Suprapubic skin (tissue), 4 donors: ENCODE data around the gene DOCK8. TPM values are rescaled to one million over a fixed set of nuclear protein-coding genes. Genes with fewer than 3 reads are reported as not detected.

ENCODE experiments used
- DNase-seq, 2 donors: peaks; one replicate each; pipeline ENCODE4 v3.0.0-alpha.2; 2019; ENCODE audit warnings: low spot score in 2 of 2
- H3K27ac ChIP-seq: fragments of 200-600 bp; sonication (generic); one replicate; pipeline ENCODE4 v1.5.1; 2019
- H3K27me3 ChIP-seq: fragments of 200-600 bp; sonication (generic); one replicate; pipeline ENCODE4 v1.5.1; 2019
- H3K36me3 ChIP-seq: fragments of 200-600 bp; sonication (generic); one replicate; pipeline ENCODE4 v1.5.1; 2019
- H3K4me1 ChIP-seq: fragments of 200-600 bp; sonication (generic); one replicate; pipeline ENCODE4 v1.5.1; 2019
- H3K4me3 ChIP-seq: fragments of 200-600 bp; sonication (generic); one replicate; pipeline ENCODE4 v1.5.1; 2019; ENCODE audit warnings: mild to moderate bottlenecking
- H3K9me3 ChIP-seq: fragments of 200-600 bp; sonication (generic); one replicate; pipeline ENCODE4 v1.5.1; 2019
- CTCF ChIP-seq, 2 donors: fragments of 200-600 bp in 1 of 2; fragments of 450-650 bp in 1 of 2; sonication (generic) in 1 of 2; IDR thresholded peaks; one replicate each; pipeline ENCODE4 v1.5.1; 2016 to 2019; ENCODE audit warnings: antibody characterized with exemption in 2 of 2, mild to moderate bottlenecking in 1 of 2, moderate library complexity in 1 of 2
- EP300 ChIP-seq: sonication (generic); formaldehyde crosslinking; IDR thresholded peaks from one replicate; pipeline ENCODE4 v1.6.1; 2017; ENCODE audit warnings: antibody characterized with exemption
- POLR2A ChIP-seq, 2 donors: fragments of 450-650 bp; IDR thresholded peaks; one replicate each; pipeline ENCODE4 v1.6.1; 2017; ENCODE audit warnings: antibody characterized with exemption in 2 of 2, mild to moderate bottlenecking in 2 of 2, moderate library complexity in 2 of 2
- POLR2AphosphoS5 ChIP-seq, 3 donors: sonication (generic); formaldehyde crosslinking; IDR thresholded peaks; one replicate each; pipeline ENCODE4 v1.6.1; 2017; ENCODE audit warnings: antibody characterized with exemption in 3 of 3
- WGBS: methylation state at CpG from one replicate; pipeline ENCODE4 v1.1.5; 2018; 5-methylcytosine and 5-hydroxymethylcytosine counted together
- total RNA-seq, 4 donors: library from RNA; depleted of rRNA; stranded (reverse); fragments of >200 nt; gene quantifications; one replicate each; pipeline ENCODE4 v1.1.0, GENCODE V29; 2016

The DOCK8 gene
- total RNA-seq, 4 donors from 2014 or later: 4.1 to 13.3 (median 10.3) TPM

- H3K9me3 ChIP-seq: no peaks in the 10 kb centered on the region
- H3K4me1 ChIP-seq: no peaks in the 10 kb centered on the region
- H3K27me3 ChIP-seq: no peaks in the 10 kb centered on the region
- no peak overlapping the region for H3K27ac ChIP-seq
- WGBS: 94% methylated on average over 3 of the region's 3 CpGs
- H3K4me3 ChIP-seq: no peak overlapping the region
- DNase-seq: no peak
- peaks cover 7% of the 10 kb centered on the region for H3K36me3 ChIP-seq
- TF ChIP-seq POLR2AphosphoS5 (IDR thresholded peaks at IDR 0.05) (no peak), CTCF (IDR thresholded peaks at IDR 0.05) (no peak), POLR2A (IDR thresholded peaks at IDR 0.05) (no peak), EP300 (no peak)
Measured at GRCh38 chr9:396396-396795, 181.7 kb downstream of the DOCK8 start.

- TF ChIP-seq CTCF (IDR thresholded peaks at IDR 0.05) (no peak), EP300 (no peak), POLR2A (IDR thresholded peaks at IDR 0.05) (no peak)
- Histone ChIP-seq H3K27me3 (no peaks in the 10 kb centered on the region), H3K36me3 (peaks cover 7% of the 10 kb centered on the region), H3K27ac (no peak overlapping the region), H3K4me3 (no peak overlapping the region), H3K9me3 (no peaks in the 10 kb centered on the region), H3K4me1 (no peaks in the 10 kb centered on the region)
- DNase-seq: no peak
- WGBS: 83% methylated on average over 5 of the region's 5 CpGs
Measured at GRCh38 chr9:398085-398484, 183.4 kb downstream of the DOCK8 start.

- no peak overlapping the region for H3K4me3 ChIP-seq
- no peak for TF ChIP-seq EP300
- TF ChIP-seq CTCF (IDR thresholded peaks at IDR 0.05): no peak
- no peak for TF ChIP-seq POLR2A (IDR thresholded peaks at IDR 0.05)
- TF ChIP-seq POLR2AphosphoS5 (IDR thresholded peaks at IDR 0.05): no peak
- H3K9me3 ChIP-seq: no peaks in the 10 kb centered on the region
- H3K27ac ChIP-seq: no peak overlapping the region
- DNase-seq: no peak
- WGBS: 86% methylated on average over 3 of the region's 3 CpGs
- H3K36me3 ChIP-seq: peaks cover 10% of the 10 kb centered on the region
- H3K4me1 ChIP-seq: peaks cover 4% of the 10 kb centered on the region
- H3K27me3 ChIP-seq: no peaks in the 10 kb centered on the region
Measured at GRCh38 chr9:401223-401622, 186.6 kb downstream of the DOCK8 start.

- Histone ChIP-seq H3K9me3 (no peaks in the 10 kb centered on the region), H3K27ac (no peak overlapping the region), H3K36me3 (peaks cover 28% of the 10 kb centered on the region), H3K4me1 (peaks cover 4% of the 10 kb centered on the region), H3K27me3 (no peaks in the 10 kb centered on the region), H3K4me3 (no peak overlapping the region)
- TF ChIP-seq CTCF (IDR thresholded peaks at IDR 0.05): no peak
- TF ChIP-seq EP300: no peak
- no peak for TF ChIP-seq POLR2A (IDR thresholded peaks at IDR 0.05)
- no peak for TF ChIP-seq POLR2AphosphoS5 (IDR thresholded peaks at IDR 0.05)
- no peak for DNase-seq
- WGBS: 79% methylated on average over 3 of the region's 3 CpGs
Measured at GRCh38 chr9:404234-404633, 189.6 kb downstream of the DOCK8 start.

- 58% methylated on average over 1 of the region's 1 CpG for WGBS
- no peak overlapping the region for H3K4me3 ChIP-seq
- H3K27ac ChIP-seq: no peak overlapping the region
- H3K9me3 ChIP-seq: no peaks in the 10 kb centered on the region
- H3K36me3 ChIP-seq: peaks cover 24% of the 10 kb centered on the region
- DNase-seq: no peak
- H3K4me1 ChIP-seq: peaks cover 4% of the 10 kb centered on the region
- H3K27me3 ChIP-seq: no peaks in the 10 kb centered on the region
- TF ChIP-seq POLR2AphosphoS5 (IDR thresholded peaks at IDR 0.05) (no peak), EP300 (no peak), CTCF (IDR thresholded peaks at IDR 0.05) (no peak), POLR2A (IDR thresholded peaks at IDR 0.05) (no peak)
Measured at GRCh38 chr9:405341-405740, 190.7 kb downstream of the DOCK8 start.
